Thyroid gland (tissue), 4 donors: ENCODE data around the gene NR5A2.

Source experiments
- CTCF ChIP-seq, 6 experiments: fragments of 200-600 bp in 3 of 6; fragments of 450-650 bp in 3 of 6; sonication (generic) in 3 of 6; IDR thresholded peaks; one replicate each; pipeline ENCODE4 v1.5.1; 2016 to 2019; ENCODE audit warnings: antibody characterized with exemption in 6 of 6, mild to moderate bottlenecking in 2 of 6, inconsistent platforms in 1 of 6, moderate library complexity in 1 of 6
- POLR2A ChIP-seq, 2 donors: fragments of 450-650 bp; IDR thresholded peaks; one replicate each; pipeline ENCODE4 v1.6.1; 2017; ENCODE audit warnings: antibody characterized with exemption in 2 of 2, mild to moderate bottlenecking in 2 of 2, moderate library complexity in 1 of 2

DNA sequence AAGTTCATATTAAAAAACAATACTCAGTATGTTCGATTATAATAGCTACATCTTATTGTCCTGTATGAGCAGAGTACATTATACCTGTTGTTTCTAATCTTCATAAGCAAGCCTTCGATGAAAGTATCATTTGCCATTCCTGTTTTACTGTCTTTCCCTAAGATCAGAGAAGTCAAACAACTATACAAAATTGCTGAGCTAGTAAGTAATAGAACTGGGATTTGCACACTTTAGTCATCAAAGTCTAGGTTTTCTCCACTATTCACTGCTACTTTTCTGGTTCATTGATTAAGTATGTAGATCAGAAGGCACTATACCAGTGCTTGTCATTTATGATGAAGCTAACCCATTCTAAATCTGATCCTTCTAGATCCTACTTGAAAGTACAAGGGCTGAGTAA lies 108.9 kb downstream of the NR5A2 start:
- TF ChIP-seq CTCF (IDR thresholded peaks at IDR 0.05) (no peak), POLR2A (IDR thresholded peaks at IDR 0.05) (no peak)
